ENCODE results near the gene DGKI.

DNA sequence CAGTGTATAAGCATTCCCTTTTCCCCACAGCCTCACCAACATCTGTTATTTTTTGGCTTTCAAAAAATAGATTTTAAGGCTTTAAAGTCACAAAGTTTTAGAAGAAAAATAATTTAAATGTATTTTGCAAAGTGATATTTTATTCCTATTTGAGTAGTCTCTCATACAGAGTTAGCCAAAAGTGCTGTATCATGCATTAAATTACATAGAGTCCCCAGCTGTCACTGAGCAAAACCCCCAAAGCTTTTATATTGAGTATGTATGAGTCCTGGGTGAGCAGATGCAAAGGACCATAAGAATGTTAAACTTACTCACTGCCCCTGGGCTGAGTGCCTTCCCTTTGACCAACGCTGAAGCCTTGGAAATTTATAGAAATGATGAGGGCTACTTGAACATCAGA, 432.9 kb downstream of the DGKI start:
- TF ChIP-seq, protein P1, sequence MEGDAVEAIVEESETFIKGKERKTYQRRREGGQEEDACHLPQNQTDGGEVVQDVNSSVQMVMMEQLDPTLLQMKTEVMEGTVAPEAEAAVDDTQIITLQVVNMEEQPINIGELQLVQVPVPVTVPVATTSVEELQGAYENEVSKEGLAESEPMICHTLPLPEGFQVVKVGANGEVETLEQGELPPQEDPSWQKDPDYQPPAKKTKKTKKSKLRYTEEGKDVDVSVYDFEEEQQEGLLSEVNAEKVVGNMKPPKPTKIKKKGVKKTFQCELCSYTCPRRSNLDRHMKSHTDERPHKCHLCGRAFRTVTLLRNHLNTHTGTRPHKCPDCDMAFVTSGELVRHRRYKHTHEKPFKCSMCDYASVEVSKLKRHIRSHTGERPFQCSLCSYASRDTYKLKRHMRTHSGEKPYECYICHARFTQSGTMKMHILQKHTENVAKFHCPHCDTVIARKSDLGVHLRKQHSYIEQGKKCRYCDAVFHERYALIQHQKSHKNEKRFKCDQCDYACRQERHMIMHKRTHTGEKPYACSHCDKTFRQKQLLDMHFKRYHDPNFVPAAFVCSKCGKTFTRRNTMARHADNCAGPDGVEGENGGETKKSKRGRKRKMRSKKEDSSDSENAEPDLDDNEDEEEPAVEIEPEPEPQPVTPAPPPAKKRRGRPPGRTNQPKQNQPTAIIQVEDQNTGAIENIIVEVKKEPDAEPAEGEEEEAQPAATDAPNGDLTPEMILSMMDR (tag by site-specific recombination; IDR thresholded peaks at IDR 0.05) = no peak
- TF ChIP-seq, protein P2, sequence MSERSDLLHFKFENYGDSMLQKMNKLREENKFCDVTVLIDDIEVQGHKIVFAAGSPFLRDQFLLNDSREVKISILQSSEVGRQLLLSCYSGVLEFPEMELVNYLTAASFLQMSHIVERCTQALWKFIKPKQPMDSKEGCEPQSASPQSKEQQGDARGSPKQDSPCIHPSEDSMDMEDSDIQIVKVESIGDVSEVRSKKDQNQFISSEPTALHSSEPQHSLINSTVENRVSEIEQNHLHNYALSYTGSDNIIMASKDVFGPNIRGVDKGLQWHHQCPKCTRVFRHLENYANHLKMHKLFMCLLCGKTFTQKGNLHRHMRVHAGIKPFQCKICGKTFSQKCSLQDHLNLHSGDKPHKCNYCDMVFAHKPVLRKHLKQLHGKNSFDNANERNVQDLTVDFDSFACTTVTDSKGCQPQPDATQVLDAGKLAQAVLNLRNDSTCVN (tag by site-specific recombination; optimal IDR thresholded peaks at IDR 0.05) = no peak
- no peak for TF ChIP-seq ZNF629 (tag by site-specific recombination; IDR thresholded peaks at IDR 0.05)
- TF ChIP-seq ZNF670 (tag by site-specific recombination; IDR thresholded peaks at IDR 0.05; ENCODE audit: low read depth) = no peak
- TF ChIP-seq ZNF776 (tag by site-specific recombination; IDR thresholded peaks at IDR 0.05; ENCODE audit: borderline replicate concordance) = no peak
- no peak for TF ChIP-seq ZNF114 (tag by site-specific recombination; IDR thresholded peaks at IDR 0.05)
- no peak for TF ChIP-seq RBAK (tag by site-specific recombination; IDR thresholded peaks at IDR 0.05)
